DND-41 (cell line): ENCODE measurements around the gene SERPINB8.

Experiments
- ATAC-seq: fragments of 200-7000 bp; cut with Tn5 transposase; 3 replicates; pipeline ENCODE4 v1.9.1; 2021; ENCODE audit warnings: low read depth; ENCODE audit not compliant: insufficient read depth
- DNase-seq: peaks from one replicate; pipeline ENCODE4 v3.0.0-alpha.2; 2020
- H2AFZ ChIP-seq: 2 replicates; pipeline ENCODE4 v1.6.0; 2012; ENCODE audit warnings: low read depth, low read length
- H3K27ac ChIP-seq: 2 replicates; pipeline ENCODE4 v1.5.1; 2012; ENCODE audit warnings: low read length, inconsistent platforms
- H3K27me3 ChIP-seq: fragments of 200-600 bp; sonication (generic); 2 replicates; pipeline ENCODE4 v1.6.0; 2012; ENCODE audit warnings: low read length, mild to moderate bottlenecking, inconsistent platforms; ENCODE audit not compliant: insufficient read depth, poor library complexity
- H3K36me3 ChIP-seq: 2 replicates; pipeline ENCODE4 v1.5.1; 2012; ENCODE audit warnings: low read length, inconsistent platforms; ENCODE audit not compliant: insufficient read depth
- H3K4me1 ChIP-seq: 2 replicates; pipeline ENCODE4 v1.5.1; 2012; ENCODE audit warnings: mild to moderate bottlenecking, low read length; ENCODE audit not compliant: insufficient read depth
- H3K4me2 ChIP-seq: 2 replicates; pipeline ENCODE4 v1.6.0; 2012; ENCODE audit warnings: mild to moderate bottlenecking, moderate library complexity, low read length, inconsistent platforms; ENCODE audit not compliant: insufficient read depth
- H3K4me3 ChIP-seq, 2 experiments: fragments of 200-600 bp in 1 of 2; shearing (Covaris generic) in 1 of 2; 2 replicates each; pipeline ENCODE4 v1.5.1; 2012 to 2016; ENCODE audit warnings: inconsistent platforms in 2 of 2, low read length in 2 of 2, mild to moderate bottlenecking in 2 of 2, low read depth in 1 of 2, moderate library complexity in 1 of 2
- H3K79me2 ChIP-seq: 2 replicates; pipeline ENCODE4 v1.6.0; 2012; ENCODE audit warnings: low read length, inconsistent platforms; ENCODE audit not compliant: insufficient read depth
- H3K9ac ChIP-seq: 2 replicates; pipeline ENCODE4 v1.6.0; 2012; ENCODE audit warnings: low read depth, mild to moderate bottlenecking, inconsistent platforms, low read length, moderate library complexity
- H3K9me3 ChIP-seq: 2 replicates; pipeline ENCODE4 v1.5.1; 2012; ENCODE audit warnings: low read length, moderate library complexity, mild to moderate bottlenecking, inconsistent platforms; ENCODE audit not compliant: insufficient read depth, severe bottlenecking
- H4K20me1 ChIP-seq: 2 replicates; pipeline ENCODE4 v1.6.0; 2012; ENCODE audit warnings: low read length; ENCODE audit not compliant: insufficient read depth
- CTCF ChIP-seq: IDR thresholded peaks from 2 replicates; pipeline ENCODE4 v1.5.1; 2012; ENCODE audit warnings: borderline replicate concordance, low read length, moderate library complexity, mild to moderate bottlenecking; ENCODE audit not compliant: poor library complexity, severe bottlenecking; ENCODE audit errors: extremely low read depth
- EZH2 ChIP-seq: IDR thresholded peaks from 3 replicates; pipeline ENCODE4 v1.6.1; 2012; ENCODE audit warnings: borderline replicate concordance, low read depth, mild to moderate bottlenecking, moderate library complexity, low read length, inconsistent platforms; ENCODE audit not compliant: severe bottlenecking

The SERPINB8 gene

GRCh38 chr18:63969942-63970808, at the start of gene SERPINB8:
SERPINB8 (plus strand) TSS chr18:63970081; CDS start chr18:63978309, 8,228 bp downstream.
- H4K20me1 ChIP-seq = no peaks in the 10 kb centered on the region
- peak within 1 kb of the TSS; percentile 85 for H3K4me2 ChIP-seq
- H3K27me3 ChIP-seq = no peaks in the 10 kb centered on the region
- peak; percentile 90 for ATAC-seq
- TF ChIP-seq CTCF = no peak
- no peak for TF ChIP-seq EZH2
- DNase-seq = peak; percentile 89
- no peaks in the 10 kb centered on the region; the same call in 1 of the 2 replicates for H3K79me2 ChIP-seq
- peak within 1 kb of the TSS; percentile 82 for H2AFZ ChIP-seq
- H3K27ac ChIP-seq = peak within 1 kb of the TSS; percentile 78
- peak within 1 kb of the TSS; percentile 57 to 62; a peak in 3 of 4 replicates for H3K4me3 ChIP-seq
- H3K9ac ChIP-seq = peak within 1 kb of the TSS; percentile 75
- no peaks in the 10 kb centered on the region for H3K36me3 ChIP-seq
- H3K9me3 ChIP-seq = no peaks in the 10 kb centered on the region
- peaks cover 46% of the 10 kb centered on the region for H3K4me1 ChIP-seq

- Histone ChIP-seq H3K9me3 (no peaks in the 10 kb centered on the region), H3K4me2 (no peak overlapping the region), H3K4me3 (no peak overlapping the region), H3K4me1 (no peaks in the 10 kb centered on the region), H2AFZ (no peak overlapping the region), H3K9ac (no peak overlapping the region), H3K27me3 (no peaks in the 10 kb centered on the region), H3K36me3 (no peaks in the 10 kb centered on the region), H4K20me1 (no peaks in the 10 kb centered on the region), H3K27ac (no peak overlapping the region), H3K79me2 (no peaks in the 10 kb centered on the region)
- DNase-seq (no peak), ATAC-seq (no peak)
- TF ChIP-seq EZH2 (no peak), CTCF (no peak)
Measured at GRCh38 chr18:63922049-63922448, 47.8 kb upstream of the SERPINB8 start.

- no peak overlapping the region for H3K9ac ChIP-seq
- no peak for ATAC-seq
- no peaks in the 10 kb centered on the region for H3K36me3 ChIP-seq
- TF ChIP-seq CTCF (no peak), EZH2 (no peak)
- no peaks in the 10 kb centered on the region for H3K4me1 ChIP-seq
- no peaks in the 10 kb centered on the region for H4K20me1 ChIP-seq
- no peak overlapping the region for H3K27ac ChIP-seq
- no peak for DNase-seq
- no peaks in the 10 kb centered on the region for H3K27me3 ChIP-seq
- no peak overlapping the region for H2AFZ ChIP-seq
- no peaks in the 10 kb centered on the region for H3K79me2 ChIP-seq
- no peak overlapping the region for H3K4me2 ChIP-seq
- H3K4me3 ChIP-seq = no peak overlapping the region
- H3K9me3 ChIP-seq = no peaks in the 10 kb centered on the region
Measured at GRCh38 chr18:63924551-63924950, 45.3 kb upstream of the SERPINB8 start.
